ENCODE measurements around the gene ZNF346.

Gene ZNF346

DNA sequence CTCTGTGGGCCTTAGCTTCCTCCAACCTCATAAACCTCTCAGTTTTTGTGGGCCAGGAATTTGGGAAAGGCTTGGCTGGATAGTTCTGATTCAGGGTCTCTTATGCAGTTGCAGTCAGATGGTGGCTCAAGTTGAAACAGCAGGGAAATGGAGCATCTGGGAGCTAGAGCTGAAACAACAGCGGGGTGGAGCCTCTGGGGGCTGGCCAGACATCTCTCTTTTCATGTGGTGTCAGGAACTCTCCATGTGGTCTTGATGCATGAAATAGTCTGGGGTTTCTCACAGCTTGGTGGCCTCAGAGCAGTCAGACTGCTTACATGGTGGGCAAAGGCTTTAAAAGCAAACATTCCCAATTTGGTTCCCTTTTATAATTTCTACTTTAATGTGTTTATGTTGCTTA is 13.5 kb downstream of the ZNF346 start:
- DNase-seq (ENCODE audit: low read depth), result no peak
- TF ChIP-seq, protein P1, sequence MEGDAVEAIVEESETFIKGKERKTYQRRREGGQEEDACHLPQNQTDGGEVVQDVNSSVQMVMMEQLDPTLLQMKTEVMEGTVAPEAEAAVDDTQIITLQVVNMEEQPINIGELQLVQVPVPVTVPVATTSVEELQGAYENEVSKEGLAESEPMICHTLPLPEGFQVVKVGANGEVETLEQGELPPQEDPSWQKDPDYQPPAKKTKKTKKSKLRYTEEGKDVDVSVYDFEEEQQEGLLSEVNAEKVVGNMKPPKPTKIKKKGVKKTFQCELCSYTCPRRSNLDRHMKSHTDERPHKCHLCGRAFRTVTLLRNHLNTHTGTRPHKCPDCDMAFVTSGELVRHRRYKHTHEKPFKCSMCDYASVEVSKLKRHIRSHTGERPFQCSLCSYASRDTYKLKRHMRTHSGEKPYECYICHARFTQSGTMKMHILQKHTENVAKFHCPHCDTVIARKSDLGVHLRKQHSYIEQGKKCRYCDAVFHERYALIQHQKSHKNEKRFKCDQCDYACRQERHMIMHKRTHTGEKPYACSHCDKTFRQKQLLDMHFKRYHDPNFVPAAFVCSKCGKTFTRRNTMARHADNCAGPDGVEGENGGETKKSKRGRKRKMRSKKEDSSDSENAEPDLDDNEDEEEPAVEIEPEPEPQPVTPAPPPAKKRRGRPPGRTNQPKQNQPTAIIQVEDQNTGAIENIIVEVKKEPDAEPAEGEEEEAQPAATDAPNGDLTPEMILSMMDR (conservative IDR thresholded peaks at IDR 0.05; ENCODE audit: low read depth, low read length), result no peak
- no peak overlapping the region for H3K4me3 ChIP-seq (ENCODE audit: low read length)

DNA sequence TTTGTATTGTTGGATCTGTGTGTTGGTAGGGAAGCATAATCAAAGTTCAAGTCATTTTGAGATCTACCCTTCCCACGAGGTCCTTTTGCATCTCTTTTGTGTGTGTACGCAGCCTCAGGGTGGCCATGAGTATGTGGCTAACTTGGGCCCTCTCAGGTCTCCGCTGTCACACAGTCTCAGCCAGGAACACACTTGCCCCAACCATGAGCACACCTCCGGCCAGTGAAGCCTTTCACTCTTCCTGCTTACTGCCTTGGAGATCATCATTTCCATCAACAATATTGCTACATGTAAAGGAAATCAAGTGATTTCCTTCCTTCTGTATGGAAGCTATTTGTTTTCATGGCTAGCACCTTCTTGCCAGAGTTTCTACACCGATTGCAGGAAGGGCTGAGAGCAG is 13.9 kb downstream of the ZNF346 start:
- TF ChIP-seq, protein P1 (conservative IDR thresholded peaks at IDR 0.05; ENCODE audit: low read depth, low read length), result no peak
- H3K4me3 ChIP-seq (ENCODE audit: low read length), result no peak overlapping the region
- DNase-seq (ENCODE audit: low read depth), result no peak

DNA sequence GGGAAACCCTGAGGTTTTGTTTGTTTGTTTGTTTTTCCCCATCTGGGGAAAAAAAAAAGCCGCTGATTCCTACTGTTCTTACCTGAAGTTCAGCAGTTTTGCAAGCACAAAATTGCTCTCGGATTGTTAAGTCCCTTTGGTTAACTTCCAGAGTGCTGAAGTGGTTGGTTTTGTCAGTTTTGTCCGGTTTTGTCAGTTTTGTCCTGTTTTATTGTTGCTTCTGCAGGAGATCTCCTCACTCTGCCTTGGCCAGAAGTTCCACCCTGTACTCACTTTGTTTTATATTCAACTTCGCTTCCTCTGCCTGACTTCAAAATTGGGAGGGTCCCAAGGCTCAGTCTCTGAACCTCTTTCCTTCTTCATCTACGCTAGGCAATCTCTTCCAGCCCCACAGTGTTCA is 14.4 kb downstream of the ZNF346 start:
- TF ChIP-seq, protein P1 (conservative IDR thresholded peaks at IDR 0.05; ENCODE audit: low read depth, low read length), result no peak
- H3K4me3 ChIP-seq (ENCODE audit: low read length), result no peak overlapping the region
- no peak for DNase-seq (ENCODE audit: low read depth)

DNA sequence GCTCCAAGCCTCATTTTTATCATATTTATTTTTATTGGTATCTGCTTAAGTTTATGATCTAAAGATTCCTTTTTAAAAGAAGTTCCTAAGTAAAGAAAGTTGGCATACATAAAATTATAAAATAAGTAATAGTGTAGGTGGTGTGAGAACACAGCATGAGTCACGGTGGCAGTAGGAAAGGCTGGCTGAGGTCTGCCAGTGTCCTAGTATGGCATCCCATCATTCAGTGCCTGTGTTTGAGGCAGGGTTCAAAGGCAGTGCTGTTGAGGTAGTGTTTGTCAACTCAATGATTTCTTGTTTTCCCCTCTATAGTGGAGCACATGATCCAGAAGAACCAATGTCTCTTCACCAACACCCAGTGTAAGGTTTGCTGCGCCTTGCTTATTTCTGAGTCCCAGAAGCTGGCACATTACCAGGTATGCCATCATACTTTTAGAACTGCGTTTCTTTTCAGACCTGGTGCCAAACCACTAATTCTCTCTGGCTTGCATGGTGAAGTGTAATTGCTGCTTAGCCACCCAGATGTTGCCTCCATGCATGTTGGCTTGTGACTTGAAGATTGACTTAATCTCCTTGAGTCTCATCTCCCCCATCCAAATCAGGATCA is 18.4 kb downstream of the ZNF346 start:
- no peak overlapping the region for H3K4me3 ChIP-seq (ENCODE audit: low read length)
- TF ChIP-seq, protein P1 (conservative IDR thresholded peaks at IDR 0.05; ENCODE audit: low read depth, low read length), result no peak
- peak; percentile 69 for DNase-seq (ENCODE audit: low read depth)

DNA sequence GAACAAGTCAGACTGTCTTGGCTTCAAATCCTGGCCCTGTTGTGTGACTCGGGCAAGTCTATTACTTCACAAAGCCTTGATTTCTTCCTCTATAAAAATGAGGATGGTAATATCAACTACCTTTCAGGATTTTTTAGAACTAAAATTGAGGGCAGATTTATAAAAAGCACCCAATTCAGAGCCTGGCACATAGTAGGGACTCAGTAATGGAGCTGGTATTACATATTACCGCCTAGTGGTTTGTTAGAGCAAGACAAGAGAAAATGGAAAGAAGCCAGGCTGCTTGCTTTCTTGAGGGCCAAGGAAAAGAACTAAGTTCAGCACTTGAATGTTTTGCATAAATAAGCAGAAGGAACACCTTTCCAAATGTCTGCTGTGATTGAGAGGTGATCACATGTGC is 19.4 kb downstream of the ZNF346 start:
- no peak overlapping the region for H3K4me3 ChIP-seq (ENCODE audit: low read length)
- DNase-seq (ENCODE audit: low read depth), result no peak
- TF ChIP-seq, protein P1 (conservative IDR thresholded peaks at IDR 0.05; ENCODE audit: low read depth, low read length), result no peak

DNA sequence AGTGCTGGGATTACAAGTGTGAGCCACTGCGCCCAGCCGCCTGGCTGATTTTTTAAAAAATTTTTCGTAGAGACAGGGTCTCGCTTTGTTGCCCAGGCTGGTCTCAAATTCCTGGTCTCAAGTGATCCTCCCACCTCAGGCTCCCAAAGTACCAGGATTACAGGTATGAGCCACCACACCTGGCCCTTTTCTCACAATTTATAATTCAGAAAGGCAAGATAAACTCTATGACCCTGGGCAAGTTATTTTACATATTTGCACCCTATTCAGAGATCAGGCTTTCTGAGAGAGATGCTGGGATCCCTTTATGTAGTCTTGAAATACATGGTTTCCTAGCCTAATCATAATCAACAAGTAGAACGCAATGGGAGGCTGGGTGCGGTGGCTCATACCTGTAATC is 20.6 kb downstream of the ZNF346 start:
- no peak overlapping the region for H3K4me3 ChIP-seq (ENCODE audit: low read length)
- DNase-seq (ENCODE audit: low read depth), result no peak
- TF ChIP-seq, protein P1 (conservative IDR thresholded peaks at IDR 0.05; ENCODE audit: low read depth, low read length), result no peak

DNA sequence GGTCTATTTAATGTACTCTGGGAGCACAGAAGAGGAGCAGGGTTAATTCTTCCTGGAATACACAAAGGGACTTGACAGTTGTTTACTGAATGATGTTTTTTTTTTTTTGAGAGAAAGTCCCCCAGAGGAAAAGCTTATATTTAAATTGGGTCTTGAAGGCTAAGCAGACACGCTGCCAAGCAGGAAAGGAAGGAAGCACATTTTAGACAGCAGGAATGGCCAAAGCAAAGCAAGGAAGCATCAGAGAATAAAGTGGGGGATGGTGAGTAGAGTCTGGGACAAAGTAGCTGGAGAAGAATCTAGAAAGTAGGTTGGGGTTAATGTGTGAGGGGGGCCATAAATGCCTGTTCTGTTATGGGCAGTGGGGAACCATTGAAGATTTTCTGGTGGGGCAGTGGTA is 21.5 kb downstream of the ZNF346 start:
- TF ChIP-seq, protein P1 (conservative IDR thresholded peaks at IDR 0.05; ENCODE audit: low read depth, low read length), result no peak
- no peak overlapping the region for H3K4me3 ChIP-seq (ENCODE audit: low read length)
- no peak for DNase-seq (ENCODE audit: low read depth)

Data from retinal pigment epithelial cell (primary cell).